ENCODE measurements around the gene AHCYL2. TPM values are rescaled to one million over a fixed set of nuclear protein-coding genes. Genes with fewer than 3 reads are reported as not detected.

AHCYL2 gene
- total RNA-seq, 1 experiment from 2014 or later: 4.8 TPM

- Histone ChIP-seq H3K9me3 (no peaks in the 10 kb centered on the region), H3K36me3 (no peaks in the 10 kb centered on the region), H3K4me3 (no peak overlapping the region), H3K27me3 (no peaks in the 10 kb centered on the region)
- DNase-seq: no peak
Observed at GRCh38 chr7:129375141-129375938, 150.5 kb downstream of the AHCYL2 start.

GRCh38 chr7:129376076-129376777 lies 151.4 kb downstream of the AHCYL2 start:
- Histone ChIP-seq H3K4me3 (no peak overlapping the region), H3K36me3 (no peaks in the 10 kb centered on the region), H3K9me3 (no peaks in the 10 kb centered on the region), H3K27me3 (no peaks in the 10 kb centered on the region)
- DNase-seq: no peak

- Histone ChIP-seq H3K36me3 (no peaks in the 10 kb centered on the region), H3K4me3 (no peak overlapping the region), H3K27me3 (no peaks in the 10 kb centered on the region), H3K9me3 (no peaks in the 10 kb centered on the region)
- DNase-seq: no peak
Observed at GRCh38 chr7:129376778-129377700, 152.2 kb downstream of the AHCYL2 start.

GRCh38 chr7:129381710-129382484 lies 157.1 kb downstream of the AHCYL2 start:
- Histone ChIP-seq H3K36me3 (no peaks in the 10 kb centered on the region), H3K27me3 (no peaks in the 10 kb centered on the region), H3K4me3 (no peak overlapping the region), H3K9me3 (no peaks in the 10 kb centered on the region)
- no peak for DNase-seq

GRCh38 chr7:129383542-129384132 lies 158.8 kb downstream of the AHCYL2 start:
- no peak overlapping the region for H3K4me3 ChIP-seq
- no peak for DNase-seq
- no peaks in the 10 kb centered on the region for H3K9me3 ChIP-seq
- H3K27me3 ChIP-seq: no peaks in the 10 kb centered on the region
- no peaks in the 10 kb centered on the region for H3K36me3 ChIP-seq

- DNase-seq: no peak
- Histone ChIP-seq H3K4me3 (no peak overlapping the region), H3K27me3 (no peaks in the 10 kb centered on the region), H3K36me3 (no peaks in the 10 kb centered on the region), H3K9me3 (no peaks in the 10 kb centered on the region)
Observed at GRCh38 chr7:129385116-129385515, 160.3 kb downstream of the AHCYL2 start.

GRCh38 chr7:129385598-129385997 lies 160.8 kb downstream of the AHCYL2 start:
- H3K9me3 ChIP-seq: no peaks in the 10 kb centered on the region
- DNase-seq: no peak
- H3K4me3 ChIP-seq: no peak overlapping the region
- no peaks in the 10 kb centered on the region for H3K36me3 ChIP-seq
- no peaks in the 10 kb centered on the region for H3K27me3 ChIP-seq

- Histone ChIP-seq H3K4me3 (no peak overlapping the region), H3K9me3 (no peaks in the 10 kb centered on the region), H3K36me3 (no peaks in the 10 kb centered on the region), H3K27me3 (no peaks in the 10 kb centered on the region)
- no peak for DNase-seq
Observed at GRCh38 chr7:129386506-129386905, 161.7 kb downstream of the AHCYL2 start.

- Histone ChIP-seq H3K9me3 (no peaks in the 10 kb centered on the region), H3K36me3 (no peaks in the 10 kb centered on the region), H3K4me3 (no peak overlapping the region), H3K27me3 (no peaks in the 10 kb centered on the region)
- DNase-seq: no peak
Observed at GRCh38 chr7:129387537-129387936, 162.7 kb downstream of the AHCYL2 start.

GRCh38 chr7:129388333-129389098 lies 163.7 kb downstream of the AHCYL2 start:
- no peaks in the 10 kb centered on the region for H3K9me3 ChIP-seq
- H3K36me3 ChIP-seq: no peaks in the 10 kb centered on the region
- DNase-seq: no peak
- H3K27me3 ChIP-seq: no peaks in the 10 kb centered on the region
- H3K4me3 ChIP-seq: no peak overlapping the region

- H3K36me3 ChIP-seq: no peaks in the 10 kb centered on the region
- DNase-seq: no peak
- no peaks in the 10 kb centered on the region for H3K9me3 ChIP-seq
- no peaks in the 10 kb centered on the region for H3K27me3 ChIP-seq
- H3K4me3 ChIP-seq: no peak overlapping the region
Observed at GRCh38 chr7:129389829-129390228, 165.0 kb downstream of the AHCYL2 start.

GRCh38 chr7:129390314-129390713 lies 165.5 kb downstream of the AHCYL2 start:
- H3K4me3 ChIP-seq: no peak overlapping the region
- H3K36me3 ChIP-seq: no peaks in the 10 kb centered on the region
- H3K27me3 ChIP-seq: no peaks in the 10 kb centered on the region
- no peaks in the 10 kb centered on the region for H3K9me3 ChIP-seq
- no peak for DNase-seq

- no peaks in the 10 kb centered on the region for H3K36me3 ChIP-seq
- no peak for DNase-seq
- H3K27me3 ChIP-seq: no peaks in the 10 kb centered on the region
- no peak overlapping the region for H3K4me3 ChIP-seq
- H3K9me3 ChIP-seq: no peaks in the 10 kb centered on the region
Observed at GRCh38 chr7:129391546-129392171, 166.8 kb downstream of the AHCYL2 start.

GRCh38 chr7:129393255-129393654 lies 168.4 kb downstream of the AHCYL2 start:
- no peak for DNase-seq
- H3K9me3 ChIP-seq: no peaks in the 10 kb centered on the region
- H3K4me3 ChIP-seq: no peak overlapping the region
- no peaks in the 10 kb centered on the region for H3K36me3 ChIP-seq
- no peaks in the 10 kb centered on the region for H3K27me3 ChIP-seq

GRCh38 chr7:129394101-129394500 lies 169.3 kb downstream of the AHCYL2 start:
- Histone ChIP-seq H3K4me3 (no peak overlapping the region), H3K36me3 (no peaks in the 10 kb centered on the region), H3K27me3 (no peaks in the 10 kb centered on the region), H3K9me3 (no peaks in the 10 kb centered on the region)
- DNase-seq: no peak
